NT2/D1 (cell line): Measurements from ENCODE around the gene C11orf68.

ENCODE experiments used
- DNase-seq: peaks from one replicate; pipeline ENCODE4 v3.0.0-alpha.2; 2011; ENCODE audit warnings: low read depth, low spot score
- H3K27me3 ChIP-seq: 2 replicates; pipeline ENCODE4 v1.6.0; 2011; ENCODE audit warnings: mild to moderate bottlenecking; ENCODE audit not compliant: insufficient read length, insufficient read depth
- H3K36me3 ChIP-seq: 2 replicates; pipeline ENCODE4 v1.6.1; 2011; ENCODE audit warnings: mild to moderate bottlenecking, low read length, mixed read lengths; ENCODE audit not compliant: insufficient read depth, insufficient read length
- H3K4me1 ChIP-seq: 2 replicates; pipeline ENCODE4 v1.5.1; 2011; ENCODE audit not compliant: insufficient read depth, insufficient read length
- H3K4me3 ChIP-seq: 2 replicates; pipeline ENCODE4 v1.5.1; 2011; ENCODE audit warnings: low read depth; ENCODE audit not compliant: insufficient read length
- H3K9ac ChIP-seq: 2 replicates; pipeline ENCODE4 v1.6.0; 2011; ENCODE audit warnings: low read depth; ENCODE audit not compliant: insufficient read length
- H3K9me3 ChIP-seq: 2 replicates; pipeline ENCODE4 v1.5.1; 2011; ENCODE audit warnings: mild to moderate bottlenecking, low read length; ENCODE audit not compliant: insufficient read depth
- SUZ12 ChIP-seq: IDR thresholded peaks from 2 replicates; pipeline ENCODE4 v1.6.1; 2011; ENCODE audit not compliant: insufficient read length, insufficient read depth; ENCODE audit errors: extremely low read depth
- YY1 ChIP-seq: IDR thresholded peaks from 2 replicates; pipeline ENCODE4 v1.6.1; 2011; ENCODE audit not compliant: insufficient read length, insufficient read depth
- ZNF274 ChIP-seq: IDR thresholded peaks from 2 replicates; pipeline ENCODE4 v1.6.1; 2011; ENCODE audit warnings: mild to moderate bottlenecking, low read depth, low read length

C11orf68 gene

GRCh38 chr11:65899356-65900124 is 19.3 kb downstream of the C11orf68 start:
- Histone ChIP-seq H3K27me3 (peaks cover 35% of the 10 kb centered on the region), H3K9me3 (no peaks in the 10 kb centered on the region), H3K4me1 (peaks cover 5% of the 10 kb centered on the region), H3K36me3 (peaks cover 34% of the 10 kb centered on the region), H3K9ac (peak overlapping the region; percentile 93), H3K4me3 (peak overlapping the region; percentile 88)
- TF ChIP-seq SUZ12 (no peak), YY1 (no peak), ZNF274 (no peak)
- no peak for DNase-seq

DNA sequence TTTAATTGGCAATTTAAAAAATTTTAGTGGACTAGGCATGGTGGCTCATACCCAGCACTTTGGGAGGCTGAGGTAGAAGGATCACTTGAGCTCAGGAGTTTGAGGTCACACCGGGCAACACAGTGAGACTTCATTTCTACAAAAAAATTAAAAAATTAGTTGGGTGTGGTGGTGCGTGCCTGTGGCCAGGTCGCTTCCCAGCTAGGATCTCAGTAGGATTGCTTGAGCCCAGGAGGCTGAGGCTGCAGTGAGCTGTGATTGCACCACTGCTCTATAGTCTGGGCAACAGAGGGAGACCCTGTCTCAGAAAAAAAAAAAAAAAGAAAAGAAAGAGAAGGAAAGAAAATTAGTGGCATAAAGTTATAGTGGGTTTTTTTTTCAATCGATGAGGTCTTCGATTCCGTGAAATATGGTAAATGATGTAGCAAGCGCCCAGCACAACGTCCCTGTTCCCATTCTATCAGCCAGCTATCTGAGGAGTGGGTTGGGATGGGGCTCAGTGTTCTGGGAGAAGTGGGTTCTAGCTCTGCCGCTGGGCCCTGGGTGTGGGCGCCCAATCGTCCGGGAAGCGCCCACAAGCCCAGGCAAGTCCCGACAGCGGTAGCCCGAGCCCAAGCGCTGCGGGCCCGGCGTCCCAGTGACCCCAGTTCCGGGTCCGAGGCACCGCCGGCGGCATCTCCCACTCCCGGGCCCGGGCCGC is 20.1 kb downstream of the C11orf68 start:
- peaks cover 41% of the 10 kb centered on the region for H3K36me3 ChIP-seq
- H3K4me3 ChIP-seq = peak overlapping the region; percentile 88
- H3K9ac ChIP-seq = peak overlapping the region; percentile 93
- H3K9me3 ChIP-seq = no peaks in the 10 kb centered on the region
- peaks cover 8% of the 10 kb centered on the region for H3K4me1 ChIP-seq
- no peak for TF ChIP-seq SUZ12
- no peak for TF ChIP-seq ZNF274
- TF ChIP-seq YY1 = no peak
- peaks cover 35% of the 10 kb centered on the region for H3K27me3 ChIP-seq
- DNase-seq = no peak

- H3K27me3 ChIP-seq = peaks cover 32% of the 10 kb centered on the region
- H3K4me3 ChIP-seq = no peak overlapping the region
- no peak overlapping the region for H3K9ac ChIP-seq
- peaks cover 11% of the 10 kb centered on the region for H3K4me1 ChIP-seq
- no peak for TF ChIP-seq ZNF274
- TF ChIP-seq SUZ12 = no peak
- TF ChIP-seq YY1 = no peak
- DNase-seq = no peak
- no peaks in the 10 kb centered on the region for H3K9me3 ChIP-seq
- H3K36me3 ChIP-seq = peaks cover 58% of the 10 kb centered on the region
Measured at GRCh38 chr11:65897020-65897471, 21.8 kb downstream of the C11orf68 start.

GRCh38 chr11:65896034-65896999 is 22.5 kb downstream of the C11orf68 start:
- no peak for DNase-seq
- Histone ChIP-seq H3K9ac (no peak overlapping the region), H3K27me3 (peaks cover 26% of the 10 kb centered on the region), H3K36me3 (peaks cover 65% of the 10 kb centered on the region), H3K9me3 (no peaks in the 10 kb centered on the region), H3K4me3 (no peak overlapping the region), H3K4me1 (peaks cover 11% of the 10 kb centered on the region)
- no peak for TF ChIP-seq ZNF274
- TF ChIP-seq SUZ12 = no peak
- no peak for TF ChIP-seq YY1

DNA sequence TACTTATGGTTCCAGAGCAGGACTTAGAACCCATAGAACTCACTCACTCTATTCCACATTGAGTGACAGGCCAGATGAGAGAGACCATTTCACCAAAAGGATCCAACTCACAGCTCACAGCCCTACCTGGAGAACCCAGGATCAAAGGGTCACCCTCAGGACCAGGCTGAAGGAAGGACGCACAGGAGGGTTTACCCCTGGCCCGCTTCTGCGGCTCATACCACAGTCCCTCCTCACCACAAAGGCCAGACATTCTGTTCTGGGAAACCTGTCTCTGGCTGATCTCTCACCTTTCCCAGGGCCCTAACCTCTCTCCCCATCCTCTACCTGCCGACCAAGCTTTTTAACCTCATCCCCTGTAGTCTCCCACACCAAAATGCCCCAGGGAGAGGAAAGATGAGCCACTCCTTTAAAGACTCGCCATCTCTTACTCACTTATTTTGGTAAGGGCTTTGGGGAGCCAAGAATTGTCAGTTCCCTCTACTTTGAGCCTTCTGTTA is 23.3 kb downstream of the C11orf68 start:
- Histone ChIP-seq H3K4me3 (no peak overlapping the region), H3K9me3 (no peaks in the 10 kb centered on the region), H3K4me1 (peaks cover 11% of the 10 kb centered on the region), H3K36me3 (peaks cover 66% of the 10 kb centered on the region), H3K9ac (no peak overlapping the region), H3K27me3 (peaks cover 19% of the 10 kb centered on the region)
- DNase-seq = no peak
- TF ChIP-seq ZNF274 (no peak), SUZ12 (no peak), YY1 (no peak)

GRCh38 chr11:65894034-65894591 is 24.7 kb downstream of the C11orf68 start:
- H3K27me3 ChIP-seq = peaks cover 21% of the 10 kb centered on the region
- peaks cover 14% of the 10 kb centered on the region for H3K4me1 ChIP-seq
- no peaks in the 10 kb centered on the region; the same call in 1 of the 2 replicates for H3K9me3 ChIP-seq
- TF ChIP-seq YY1 = no peak
- TF ChIP-seq ZNF274 = no peak
- no peak for TF ChIP-seq SUZ12
- H3K9ac ChIP-seq = peak overlapping the region; percentile 71
- peaks cover 66% of the 10 kb centered on the region for H3K36me3 ChIP-seq
- DNase-seq = no peak
- no peak overlapping the region for H3K4me3 ChIP-seq
